ENCODE results near the gene GPATCH2L.

GRCh38 chr14:76237349-76237990, 85.7 kb downstream of the GPATCH2L start:
- TF ChIP-seq POLR2AphosphoS5 (IDR thresholded peaks at IDR 0.05) (no peak), CTCF (IDR thresholded peaks at IDR 0.05) (no peak), POLR2A (IDR thresholded peaks at IDR 0.05; ENCODE audit: low read depth) (no peak), EP300 (IDR thresholded peaks at IDR 0.05) (no peak)

All from esophagus muscularis mucosa (tissue), 4 donors.